ENCODE results near the gene GINS2. TPM values are rescaled to one million over a fixed set of nuclear protein-coding genes. Genes with fewer than 3 reads are reported as not detected.

GINS2 gene
- total RNA-seq, 1 experiment from 2014 or later: 25.2 TPM

- no TSS peak for BruUV-seq (replicated peaks)
- H3K4me3 Mint-ChIP-seq (ENCODE audit: low read depth, unreplicated experiment): no peak overlapping the region
- intact Hi-C loops (cut with micrococcal nuclease; ENCODE audit: unreplicated experiment): no loop called here
- H3K27ac Mint-ChIP-seq (ENCODE audit: unreplicated experiment): no peak overlapping the region
- peaks cover 58% of the 10 kb centered on the region for H3K36me3 Mint-ChIP-seq (ENCODE audit: insufficient read depth, unreplicated experiment)
- H3K9me3 Mint-ChIP-seq (ENCODE audit: low read depth, unreplicated experiment): no peaks in the 10 kb centered on the region
- H3K4me1 Mint-ChIP-seq (ENCODE audit: low read depth, unreplicated experiment): peaks cover 19% of the 10 kb centered on the region
- no peaks in the 10 kb centered on the region for H3K27me3 Mint-ChIP-seq (ENCODE audit: unreplicated experiment)
- no peak for DNase-seq
- no peak for TF ChIP-seq CTCF (IDR thresholded peaks at IDR 0.05; ENCODE audit: unreplicated experiment)
- CTCF ChIA-PET: no interaction called here
These were observed 35.4 kb downstream of the GINS2 start for GRCh38 chr16:85653290-85653891.

GRCh38 chr16:85652431-85653221, 36.1 kb downstream of the GINS2 start:
- no peak for TF ChIP-seq CTCF (IDR thresholded peaks at IDR 0.05; ENCODE audit: unreplicated experiment)
- intact Hi-C loops (cut with micrococcal nuclease; ENCODE audit: unreplicated experiment): no loop called here
- Mint-ChIP-seq H3K27ac (ENCODE audit: unreplicated experiment) (peak overlapping the region; percentile 50), H3K4me3 (ENCODE audit: low read depth, unreplicated experiment) (no peak overlapping the region), H3K36me3 (ENCODE audit: insufficient read depth, unreplicated experiment) (peaks cover 57% of the 10 kb centered on the region), H3K9me3 (ENCODE audit: low read depth, unreplicated experiment) (no peaks in the 10 kb centered on the region), H3K27me3 (ENCODE audit: unreplicated experiment) (no peaks in the 10 kb centered on the region), H3K4me1 (ENCODE audit: low read depth, unreplicated experiment) (peaks cover 19% of the 10 kb centered on the region)
- no TSS peak for BruUV-seq (replicated peaks)
- peak; percentile 41 for DNase-seq
- CTCF ChIA-PET: no interaction called here

- no peak for TF ChIP-seq CTCF (IDR thresholded peaks at IDR 0.05; ENCODE audit: unreplicated experiment)
- Mint-ChIP-seq H3K36me3 (ENCODE audit: insufficient read depth, unreplicated experiment) (peaks cover 55% of the 10 kb centered on the region), H3K27ac (ENCODE audit: unreplicated experiment) (peak overlapping the region; percentile 50), H3K4me1 (ENCODE audit: low read depth, unreplicated experiment) (peaks cover 19% of the 10 kb centered on the region), H3K4me3 (ENCODE audit: low read depth, unreplicated experiment) (no peak overlapping the region), H3K9me3 (ENCODE audit: low read depth, unreplicated experiment) (no peaks in the 10 kb centered on the region), H3K27me3 (ENCODE audit: unreplicated experiment) (no peaks in the 10 kb centered on the region)
- CTCF ChIA-PET: no interaction called here
- no TSS peak for BruUV-seq (replicated peaks)
- peak; percentile 58 for DNase-seq
- intact Hi-C loops (cut with micrococcal nuclease; ENCODE audit: unreplicated experiment): no loop called here
These were observed 36.9 kb downstream of the GINS2 start for GRCh38 chr16:85651629-85652430.

GRCh38 chr16:85650844-85651628, 37.7 kb downstream of the GINS2 start:
- CTCF ChIA-PET: interaction anchor here (0.9 kb wide), 1 partner anchor 11 kb away, joined by 3 read pairs; no protein-coding TSS in a partner anchor
- Mint-ChIP-seq H3K9me3 (ENCODE audit: low read depth, unreplicated experiment) (no peaks in the 10 kb centered on the region), H3K4me3 (ENCODE audit: low read depth, unreplicated experiment) (no peak overlapping the region), H3K4me1 (ENCODE audit: low read depth, unreplicated experiment) (peaks cover 24% of the 10 kb centered on the region), H3K36me3 (ENCODE audit: insufficient read depth, unreplicated experiment) (peaks cover 47% of the 10 kb centered on the region), H3K27ac (ENCODE audit: unreplicated experiment) (no peak overlapping the region), H3K27me3 (ENCODE audit: unreplicated experiment) (no peaks in the 10 kb centered on the region)
- no peak for TF ChIP-seq CTCF (IDR thresholded peaks at IDR 0.05; ENCODE audit: unreplicated experiment)
- intact Hi-C loops (cut with micrococcal nuclease; ENCODE audit: unreplicated experiment): no loop called here
- no peak for DNase-seq
- BruUV-seq (replicated peaks): no TSS peak

Data from Calu3 (cell line).